HG02973 (cell line): ENCODE results near the gene ERBIN.
"Not testable (repeated sequence)": the region's sequence is repeated elsewhere in the genome, so short reads cannot be mapped to it uniquely, and the experiment has no call there.

Source experiments
- ATAC-seq: cut with Tn5 transposase; IDR thresholded peaks from one replicate; pipeline ENCODE4 v1.9.1; 2021; ENCODE audit warnings: moderate library complexity; ENCODE audit not compliant: unreplicated experiment

ERBIN gene

GRCh38 chr5:66002415-66002814, 76.0 kb downstream of the ERBIN start:
- no peak for ATAC-seq

- ATAC-seq, result no peak
These were observed 77.8 kb downstream of the ERBIN start for GRCh38 chr5:66004216-66004615.

- no peak for ATAC-seq
These were observed 82.9 kb downstream of the ERBIN start for GRCh38 chr5:66009277-66009676.

- ATAC-seq, result no peak
These were observed 84.1 kb downstream of the ERBIN start for GRCh38 chr5:66010476-66010875.

GRCh38 chr5:66012271-66012670, 85.9 kb downstream of the ERBIN start:
- ATAC-seq, result no peak

- ATAC-seq, result no peak
These were observed 87.0 kb downstream of the ERBIN start for GRCh38 chr5:66013397-66013796.

GRCh38 chr5:66013906-66014305, 87.5 kb downstream of the ERBIN start:
- no peak for ATAC-seq

GRCh38 chr5:66015196-66015960, 89.0 kb downstream of the ERBIN start:
- ATAC-seq, result no peak

- no peak for ATAC-seq
These were observed 95.2 kb downstream of the ERBIN start for GRCh38 chr5:66021585-66021984.

- no peak for ATAC-seq
These were observed 112.9 kb downstream of the ERBIN start for GRCh38 chr5:66039296-66039695.

- ATAC-seq, result no peak
These were observed 113.3 kb downstream of the ERBIN start for GRCh38 chr5:66039701-66040100.

- ATAC-seq, result no peak
These were observed 115.3 kb downstream of the ERBIN start for GRCh38 chr5:66041627-66042026.

GRCh38 chr5:66057239-66057638, 130.9 kb downstream of the ERBIN start:
- ATAC-seq, result no peak

GRCh38 chr5:66061320-66061719, 134.9 kb downstream of the ERBIN start:
- ATAC-seq, result not testable (repeated sequence)

- not testable (repeated sequence) for ATAC-seq
These were observed 136.7 kb downstream of the ERBIN start for GRCh38 chr5:66063061-66063460.

- ATAC-seq, result no peak
These were observed 140.5 kb downstream of the ERBIN start for GRCh38 chr5:66066826-66067225.

GRCh38 chr5:66072031-66072430, 145.7 kb downstream of the ERBIN start:
- no peak for ATAC-seq

- ATAC-seq, result no peak
These were observed 148.5 kb downstream of the ERBIN start for GRCh38 chr5:66074901-66075300.

- no peak for ATAC-seq
These were observed 154.3 kb downstream of the ERBIN start for GRCh38 chr5:66080664-66081063.

GRCh38 chr5:66089384-66089783, 163.0 kb downstream of the ERBIN start:
- no peak for ATAC-seq

- no peak for ATAC-seq
These were observed 174.5 kb downstream of the ERBIN start for GRCh38 chr5:66100851-66101250.

- ATAC-seq, result no peak
These were observed 186.8 kb downstream of the ERBIN start for GRCh38 chr5:66113160-66113559.

- ATAC-seq, result no peak
These were observed 191.9 kb downstream of the ERBIN start for GRCh38 chr5:66118304-66118703.
